ENCODE results near the gene HMGB4. TPM values are rescaled to one million over a fixed set of nuclear protein-coding genes. Genes with fewer than 3 reads are reported as not detected.

The HMGB4 gene
- total RNA-seq, 1 donor from 2014 or later = not detected

- FAIRE-seq = no peak
- no peak for TF ChIP-seq CTCF (IDR thresholded peaks at IDR 0.05; ENCODE audit: insufficient read depth, low read length, severe bottlenecking)
- no peaks in the 10 kb centered on the region for H3K36me3 ChIP-seq (ENCODE audit: control insufficient read depth, insufficient read depth, low read length)
Measured at GRCh38 chr1:33860671-33861070, 3.2 kb upstream of the HMGB4 start.

DNA sequence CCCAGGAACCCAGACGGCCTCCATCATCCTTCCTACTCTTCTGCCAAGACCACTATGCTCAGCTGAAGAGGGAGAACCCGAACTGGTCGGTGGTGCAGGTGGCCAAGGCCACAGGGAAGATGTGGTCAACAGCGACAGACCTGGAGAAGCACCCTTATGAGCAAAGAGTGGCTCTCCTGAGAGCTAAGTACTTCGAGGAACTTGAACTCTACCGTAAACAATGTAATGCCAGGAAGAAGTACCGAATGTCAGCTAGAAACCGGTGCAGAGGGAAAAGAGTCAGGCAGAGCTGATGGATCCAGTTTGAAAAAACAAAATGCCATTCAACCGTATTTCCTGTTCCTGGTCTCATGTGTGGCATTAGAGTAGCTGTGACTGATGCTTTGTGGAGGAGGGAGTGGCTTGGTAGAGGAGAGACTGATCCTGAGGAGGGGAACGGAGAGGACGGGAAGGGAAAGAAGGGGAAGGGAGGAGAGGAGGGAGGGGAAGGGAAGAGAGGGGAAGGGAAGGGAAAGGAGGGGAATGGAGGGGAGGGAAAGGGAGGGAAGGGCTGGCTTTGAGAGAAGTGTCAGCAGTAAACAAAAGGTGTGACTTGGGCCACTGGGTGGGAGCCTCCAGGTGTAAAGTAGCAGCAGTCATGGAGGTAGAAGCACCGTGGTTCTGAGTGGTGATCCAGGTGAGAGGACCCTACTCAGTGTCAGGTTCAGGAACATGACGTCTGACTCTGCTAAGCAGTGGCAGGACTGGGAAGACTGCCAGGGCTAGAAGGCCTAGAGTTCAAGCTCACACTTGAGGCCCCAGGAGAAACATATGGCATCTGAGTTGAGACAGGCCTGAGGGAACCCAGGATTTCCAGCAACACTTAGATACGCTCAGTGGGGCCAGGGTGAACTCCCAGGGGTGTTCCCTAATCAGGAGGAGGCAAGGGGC, 846 bp downstream of the HMGB4 start:
- H3K4me3 ChIP-seq (ENCODE audit: low read depth, low read length) = no peak overlapping the region
- DNase-seq (ENCODE audit: low read depth) = no peak
- no peak for TF ChIP-seq CTCF (IDR thresholded peaks at IDR 0.05; ENCODE audit: insufficient read depth, low read length, severe bottlenecking)
- no peaks in the 10 kb centered on the region for H3K27me3 ChIP-seq (ENCODE audit: control insufficient read depth, insufficient read depth, low read length)
- no peaks in the 10 kb centered on the region for H3K36me3 ChIP-seq (ENCODE audit: control insufficient read depth, insufficient read depth, low read length)
- no peak for FAIRE-seq

More at GRCh38 chr1:33860671-33861070, 3.2 kb upstream of the HMGB4 start:
- H3K27me3 ChIP-seq (ENCODE audit: control insufficient read depth, insufficient read depth, low read length) = no peaks in the 10 kb centered on the region
- H3K4me3 ChIP-seq (ENCODE audit: low read depth, low read length) = no peak overlapping the region
- no peak for DNase-seq (ENCODE audit: low read depth)

DNA sequence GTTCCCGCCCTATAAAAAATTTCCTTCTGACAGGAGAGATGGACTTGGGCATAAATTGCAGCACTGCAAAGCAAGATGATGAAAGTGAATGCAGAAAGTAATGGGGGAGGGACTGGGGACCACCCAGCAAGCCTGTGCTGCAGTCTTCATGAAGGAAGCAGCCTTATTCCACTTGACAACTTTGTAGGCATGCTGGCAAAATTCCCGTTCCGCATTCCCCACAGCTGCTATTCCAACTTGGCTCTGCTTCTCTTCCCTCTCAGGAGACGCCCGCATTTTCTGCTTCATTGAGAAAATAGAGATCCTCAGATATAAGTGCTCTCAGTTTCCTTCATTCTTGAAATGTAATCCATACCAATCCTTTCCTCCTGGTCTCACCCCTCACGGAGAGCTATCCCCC, 2.4 kb downstream of the HMGB4 start:
- Histone ChIP-seq H3K27me3 (ENCODE audit: control insufficient read depth, insufficient read depth, low read length) (no peaks in the 10 kb centered on the region), H3K36me3 (ENCODE audit: control insufficient read depth, insufficient read depth, low read length) (no peaks in the 10 kb centered on the region), H3K4me3 (ENCODE audit: low read depth, low read length) (no peak overlapping the region)
- FAIRE-seq (no peak), DNase-seq (ENCODE audit: low read depth) (no peak)
- TF ChIP-seq CTCF (IDR thresholded peaks at IDR 0.05; ENCODE audit: insufficient read depth, low read length, severe bottlenecking) = no peak

- Histone ChIP-seq H3K4me3 (ENCODE audit: low read depth, low read length) (no peak overlapping the region), H3K36me3 (ENCODE audit: control insufficient read depth, insufficient read depth, low read length) (no peaks in the 10 kb centered on the region), H3K27me3 (ENCODE audit: control insufficient read depth, insufficient read depth, low read length) (no peaks in the 10 kb centered on the region)
- no peak for TF ChIP-seq CTCF (IDR thresholded peaks at IDR 0.05; ENCODE audit: insufficient read depth, low read length, severe bottlenecking)
- FAIRE-seq (no peak), DNase-seq (ENCODE audit: low read depth) (no peak)
Measured at GRCh38 chr1:33867684-33868083, 3.8 kb downstream of the HMGB4 start.

DNA sequence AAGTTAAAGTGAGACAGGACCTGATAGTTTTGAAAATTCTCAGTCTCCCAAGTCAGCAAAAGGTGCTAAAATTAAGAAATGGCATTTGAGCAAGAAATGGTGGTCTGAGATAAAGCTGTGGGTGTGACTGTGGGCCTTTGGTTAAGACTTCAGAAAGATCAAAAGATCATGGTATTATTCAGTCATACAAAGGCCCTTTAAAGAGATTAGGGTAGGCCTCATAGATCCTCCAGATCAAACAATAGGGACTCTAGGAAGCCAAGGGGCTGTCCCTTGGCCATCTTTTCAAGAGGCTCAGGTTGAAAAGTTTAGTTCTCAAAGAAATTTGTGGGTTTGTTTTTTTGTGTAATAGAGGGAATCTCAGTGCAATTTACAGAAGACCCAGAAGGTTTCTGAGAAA, 8.4 kb downstream of the HMGB4 start:
- H3K36me3 ChIP-seq (ENCODE audit: control insufficient read depth, insufficient read depth, low read length) = no peaks in the 10 kb centered on the region
- H3K27me3 ChIP-seq (ENCODE audit: control insufficient read depth, insufficient read depth, low read length) = no peaks in the 10 kb centered on the region
- no peak for TF ChIP-seq CTCF (IDR thresholded peaks at IDR 0.05; ENCODE audit: insufficient read depth, low read length, severe bottlenecking)
- no peak overlapping the region for H3K4me3 ChIP-seq (ENCODE audit: low read depth, low read length)
- DNase-seq (ENCODE audit: low read depth) = no peak
- no peak for FAIRE-seq

All from bronchial epithelial cell (primary cell).